Measurements from ENCODE around the gene DNAJC1. TPM values are rescaled to one million over a fixed set of nuclear protein-coding genes. Genes with fewer than 3 reads are reported as not detected.
A peak's percentile ranks its signal among the peaks of the same experiment; 100 is the strongest.
"Not testable (repeated sequence)": the region's sequence is repeated elsewhere in the genome, so short reads cannot be mapped to it uniquely, and the experiment has no call there.

Gene DNAJC1
- total and polyA plus RNA-seq, 2 experiments from 2014 or later, result 32.6 to 57.1 TPM

DNA sequence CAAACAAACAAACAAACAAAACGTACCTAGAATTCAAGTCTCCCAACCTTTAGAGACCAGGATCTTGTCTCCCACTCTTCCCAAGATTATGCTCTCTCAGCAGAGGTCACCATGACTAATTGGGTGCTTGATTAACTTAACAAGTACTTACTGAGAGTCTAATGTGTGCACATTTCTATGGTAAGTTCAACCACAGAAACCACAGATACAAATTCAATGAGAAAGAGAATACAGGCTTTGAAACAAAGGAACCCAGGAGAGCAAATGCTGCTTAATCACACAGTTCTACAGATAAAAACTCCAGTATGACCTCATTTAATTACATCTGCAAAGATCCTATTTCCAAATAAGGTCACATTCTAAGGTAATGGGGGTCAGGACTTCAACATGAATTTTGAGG is 142.8 kb downstream of the DNAJC1 start:
- H3K36me3 ChIP-seq, result no peaks in the 10 kb centered on the region
- H3K27me3 ChIP-seq, result no peaks in the 10 kb centered on the region
- H3K27ac ChIP-seq, result no peak overlapping the region
- no peaks in the 10 kb centered on the region for H3K4me1 ChIP-seq (ENCODE audit: low read depth)
- TF ChIP-seq, protein P1, sequence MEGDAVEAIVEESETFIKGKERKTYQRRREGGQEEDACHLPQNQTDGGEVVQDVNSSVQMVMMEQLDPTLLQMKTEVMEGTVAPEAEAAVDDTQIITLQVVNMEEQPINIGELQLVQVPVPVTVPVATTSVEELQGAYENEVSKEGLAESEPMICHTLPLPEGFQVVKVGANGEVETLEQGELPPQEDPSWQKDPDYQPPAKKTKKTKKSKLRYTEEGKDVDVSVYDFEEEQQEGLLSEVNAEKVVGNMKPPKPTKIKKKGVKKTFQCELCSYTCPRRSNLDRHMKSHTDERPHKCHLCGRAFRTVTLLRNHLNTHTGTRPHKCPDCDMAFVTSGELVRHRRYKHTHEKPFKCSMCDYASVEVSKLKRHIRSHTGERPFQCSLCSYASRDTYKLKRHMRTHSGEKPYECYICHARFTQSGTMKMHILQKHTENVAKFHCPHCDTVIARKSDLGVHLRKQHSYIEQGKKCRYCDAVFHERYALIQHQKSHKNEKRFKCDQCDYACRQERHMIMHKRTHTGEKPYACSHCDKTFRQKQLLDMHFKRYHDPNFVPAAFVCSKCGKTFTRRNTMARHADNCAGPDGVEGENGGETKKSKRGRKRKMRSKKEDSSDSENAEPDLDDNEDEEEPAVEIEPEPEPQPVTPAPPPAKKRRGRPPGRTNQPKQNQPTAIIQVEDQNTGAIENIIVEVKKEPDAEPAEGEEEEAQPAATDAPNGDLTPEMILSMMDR (IDR thresholded peaks at IDR 0.05; ENCODE audit: low read depth, low read length), result no peak
- no peak overlapping the region for H3K4me3 ChIP-seq
- DNase-seq (ENCODE audit: low read depth in 1 of 2, low spot score in 1 of 2), result peak in 1 of 2 donors; percentile 41
- no peaks in the 10 kb centered on the region for H3K9me3 ChIP-seq (ENCODE audit: low read depth)

DNA sequence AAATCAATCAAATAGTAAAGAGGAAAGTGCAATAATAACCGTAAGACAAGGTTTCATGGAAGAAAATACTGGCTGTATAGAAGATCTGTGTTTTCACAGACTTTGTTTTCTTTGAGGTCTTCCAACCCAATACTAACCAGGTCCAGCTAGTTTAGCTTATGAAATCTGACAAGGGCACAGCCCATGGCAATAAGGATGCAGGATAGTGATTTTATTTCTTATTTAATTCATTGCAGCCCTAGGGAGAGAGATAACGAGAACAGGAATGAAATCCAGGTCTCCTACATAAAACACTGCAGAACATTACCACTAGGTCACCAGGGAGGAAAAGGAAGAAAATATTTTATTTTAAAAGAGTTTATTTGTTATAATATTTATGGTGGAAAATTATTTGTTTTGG is 145.1 kb downstream of the DNAJC1 start:
- TF ChIP-seq, protein P1 (IDR thresholded peaks at IDR 0.05; ENCODE audit: low read depth, low read length), result no peak
- no peaks in the 10 kb centered on the region for H3K9me3 ChIP-seq (ENCODE audit: low read depth)
- H3K36me3 ChIP-seq, result no peaks in the 10 kb centered on the region
- DNase-seq (ENCODE audit: low read depth in 1 of 2, low spot score in 1 of 2), result no peak
- no peak overlapping the region for H3K4me3 ChIP-seq
- no peak overlapping the region for H3K27ac ChIP-seq
- H3K27me3 ChIP-seq, result no peaks in the 10 kb centered on the region
- H3K4me1 ChIP-seq (ENCODE audit: low read depth), result no peaks in the 10 kb centered on the region

DNA sequence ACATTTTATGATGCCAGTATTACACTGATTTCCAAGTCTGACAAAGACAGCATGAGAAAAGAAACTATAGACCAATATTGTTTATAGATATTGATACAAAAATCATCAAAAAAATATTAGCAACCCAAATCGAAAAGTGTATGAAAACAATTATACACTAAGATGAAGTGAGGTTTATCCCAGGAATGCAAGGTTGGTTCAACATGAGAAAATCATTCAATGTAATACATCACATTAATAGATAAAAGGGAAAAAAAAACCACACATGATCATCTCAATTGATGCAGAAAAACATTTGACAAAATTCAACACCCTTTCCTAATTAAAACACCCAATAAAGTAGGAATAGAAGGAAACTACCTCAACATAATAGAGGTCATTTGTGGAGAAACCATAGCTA is 153.9 kb downstream of the DNAJC1 start:
- DNase-seq (ENCODE audit: low read depth in 1 of 2, low spot score in 1 of 2), result no peak
- TF ChIP-seq, protein P1 (IDR thresholded peaks at IDR 0.05; ENCODE audit: low read depth, low read length), result no peak
- H3K27ac ChIP-seq, result no peak overlapping the region
- H3K9me3 ChIP-seq (ENCODE audit: low read depth), result no peaks in the 10 kb centered on the region
- no peaks in the 10 kb centered on the region for H3K36me3 ChIP-seq
- no peaks in the 10 kb centered on the region for H3K4me1 ChIP-seq (ENCODE audit: low read depth)
- no peak overlapping the region for H3K4me3 ChIP-seq
- no peaks in the 10 kb centered on the region for H3K27me3 ChIP-seq

DNA sequence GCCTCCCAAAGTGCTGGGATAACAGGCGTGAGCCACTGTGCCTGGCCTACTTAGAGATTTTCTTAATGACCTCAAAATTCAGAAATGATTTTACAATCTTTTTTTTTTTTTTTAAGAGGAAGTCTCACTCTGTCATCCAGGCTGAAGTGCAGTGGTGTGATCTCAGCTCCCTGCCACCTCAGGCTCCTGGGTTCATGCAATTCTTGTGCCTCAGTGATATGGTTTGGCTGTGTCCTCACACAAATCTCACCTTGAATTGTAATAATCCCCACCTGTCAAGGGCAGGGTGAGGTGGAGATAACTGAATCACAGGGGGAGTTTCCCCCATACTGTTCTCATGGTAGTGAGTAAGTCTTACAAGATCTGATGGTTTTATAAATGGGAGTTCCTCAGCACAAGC is 159.9 kb downstream of the DNAJC1 start:
- no peak for DNase-seq (ENCODE audit: low read depth in 1 of 2, low spot score in 1 of 2)
- Histone ChIP-seq H3K9me3 (ENCODE audit: low read depth) (no peaks in the 10 kb centered on the region), H3K27me3 (no peaks in the 10 kb centered on the region), H3K36me3 (no peaks in the 10 kb centered on the region), H3K4me3 (no peak overlapping the region), H3K4me1 (ENCODE audit: low read depth) (no peaks in the 10 kb centered on the region), H3K27ac (no peak overlapping the region)
- TF ChIP-seq, protein P1 (IDR thresholded peaks at IDR 0.05; ENCODE audit: low read depth, low read length), result no peak

DNA sequence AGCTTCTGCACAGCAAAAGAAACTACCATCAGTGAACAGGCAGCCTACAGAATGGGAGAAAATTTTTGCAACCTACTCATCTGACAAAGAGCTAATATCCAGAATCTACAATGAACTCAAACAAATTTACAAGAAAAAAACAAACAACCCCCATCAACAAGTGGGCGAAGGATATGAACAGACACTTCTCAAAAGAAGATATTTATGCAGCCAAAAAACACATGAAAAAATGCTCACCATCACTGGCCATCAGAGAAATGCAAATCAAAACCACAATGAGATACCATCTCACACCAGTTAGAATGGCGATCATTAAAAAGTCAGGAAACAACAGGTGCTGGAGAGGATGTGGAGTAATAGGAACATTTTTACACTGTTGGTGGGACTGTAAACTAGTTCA is 162.3 kb downstream of the DNAJC1 start:
- not testable (repeated sequence) for H3K4me1 ChIP-seq (ENCODE audit: low read depth); H3K27ac ChIP-seq; DNase-seq (ENCODE audit: low read depth in 1 of 2, low spot score in 1 of 2); H3K9me3 ChIP-seq (ENCODE audit: low read depth); H3K36me3 ChIP-seq; H3K27me3 ChIP-seq; H3K4me3 ChIP-seq

DNA sequence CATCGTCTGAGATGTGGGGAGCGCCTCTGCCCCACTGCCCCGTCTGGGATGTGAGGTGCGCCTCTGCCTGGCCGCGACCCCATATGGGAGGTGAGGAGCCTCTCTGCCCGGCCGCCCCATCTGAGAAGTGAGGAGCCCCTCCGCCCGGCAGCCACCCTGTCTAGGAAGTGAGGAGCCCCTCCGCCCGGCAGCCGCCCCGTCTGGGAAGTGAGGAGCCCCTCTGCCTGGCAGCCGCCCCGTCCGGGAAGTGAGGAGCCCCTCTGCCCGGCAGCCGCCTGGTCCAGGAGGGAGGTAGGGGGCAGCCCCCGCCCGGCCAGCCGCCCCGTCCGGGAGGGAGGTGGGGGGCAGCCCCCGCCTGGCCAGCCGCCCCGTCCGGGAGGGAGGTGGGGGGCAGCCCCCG is 166.0 kb downstream of the DNAJC1 start:
- H3K27ac ChIP-seq; DNase-seq (ENCODE audit: low read depth in 1 of 2, low spot score in 1 of 2); H3K4me3 ChIP-seq; H3K36me3 ChIP-seq; H3K27me3 ChIP-seq; H3K9me3 ChIP-seq (ENCODE audit: low read depth); H3K4me1 ChIP-seq (ENCODE audit: low read depth): not testable (repeated sequence)

DNA sequence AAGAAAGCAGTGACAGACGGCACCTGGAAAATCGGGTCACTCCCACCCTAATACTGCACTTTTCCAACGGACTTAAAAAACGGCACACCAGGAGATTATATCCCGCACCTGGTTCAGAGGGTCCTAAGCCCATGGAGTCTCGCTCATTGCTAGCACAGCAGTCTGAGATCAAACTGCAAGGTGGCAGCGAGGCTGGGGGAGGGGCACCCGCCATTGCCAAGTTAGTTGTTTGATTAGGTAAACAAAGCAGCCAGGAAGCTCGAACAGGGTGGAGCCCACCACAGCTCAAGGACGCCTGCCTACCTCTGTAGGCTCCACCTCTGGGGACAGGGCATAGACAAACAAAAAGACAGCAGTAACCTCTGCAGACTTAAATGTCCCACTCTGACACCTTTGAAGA is 169.0 kb downstream of the DNAJC1 start:
- not testable (repeated sequence) for H3K4me3 ChIP-seq; H3K27ac ChIP-seq; DNase-seq (ENCODE audit: low read depth in 1 of 2, low spot score in 1 of 2); H3K36me3 ChIP-seq; H3K27me3 ChIP-seq; H3K9me3 ChIP-seq (ENCODE audit: low read depth); H3K4me1 ChIP-seq (ENCODE audit: low read depth)
